VCaP (cell line): ENCODE measurements around the gene ENAH.
"Not testable (repeated sequence)": the region's sequence is repeated elsewhere in the genome, so short reads cannot be mapped to it uniquely, and the experiment has no call there.

ENCODE experiments used
- H3K27ac ChIP-seq: fragments of 450-650 bp; 2 replicates; pipeline ENCODE4 v1.5.1; 2017
- CTCF ChIP-seq: fragments of 450-650 bp; conservative IDR thresholded peaks from 2 replicates; pipeline ENCODE4 v1.5.1; 2017; ENCODE audit warnings: mild to moderate bottlenecking, moderate library complexity

Gene ENAH

GRCh38 chr1:225652729-225653462, at the start of gene ENAH:
ENAH (minus strand) TSS chr1:225653123; CDS start chr1:225652690, 433 bp downstream.
- no peak for TF ChIP-seq CTCF
- peak within 1 kb of the TSS; percentile 97 for H3K27ac ChIP-seq

- H3K27ac ChIP-seq, result no peak overlapping the region
- TF ChIP-seq CTCF, result no peak
These were observed 48.1 kb upstream of the ENAH start for GRCh38 chr1:225700889-225701465.

- no peak for TF ChIP-seq CTCF
- H3K27ac ChIP-seq, result no peak overlapping the region
These were observed 47.4 kb upstream of the ENAH start for GRCh38 chr1:225700164-225700821.

GRCh38 chr1:225699336-225699735, 46.4 kb upstream of the ENAH start:
- TF ChIP-seq CTCF, result no peak
- no peak overlapping the region for H3K27ac ChIP-seq

- H3K27ac ChIP-seq, result not testable (repeated sequence)
These were observed 45.3 kb upstream of the ENAH start for GRCh38 chr1:225698194-225698593.

GRCh38 chr1:225697428-225697827, 44.5 kb upstream of the ENAH start:
- no peak for TF ChIP-seq CTCF
- no peak overlapping the region for H3K27ac ChIP-seq

- H3K27ac ChIP-seq, result no peak overlapping the region
These were observed 42.8 kb upstream of the ENAH start for GRCh38 chr1:225695578-225696337.

More at GRCh38 chr1:225695578-225696337, 42.8 kb upstream of the ENAH start:
- no peak for TF ChIP-seq CTCF
